OCI-LY7 (cell line): ENCODE data around the gene PAX7.

Source experiments
- EZH2phosphoT487 ChIP-seq: fragments of 200-600 bp; sonication (generic); IDR thresholded peaks from 2 replicates; pipeline ENCODE4 v1.6.1; 2018; ENCODE audit warnings: low read depth, borderline replicate concordance, mild to moderate bottlenecking, mixed run types, antibody characterized with exemption, low read length, moderate library complexity, mixed read lengths
- TF ChIP-seq, protein P1 (sequence below): fragments of 200-600 bp; sonication (generic); conservative IDR thresholded peaks from 2 replicates; pipeline ENCODE4 v1.5.1; 2014; ENCODE audit warnings: mild to moderate bottlenecking, antibody characterized with exemption, low read length, moderate library complexity, mixed read lengths

DNA sequence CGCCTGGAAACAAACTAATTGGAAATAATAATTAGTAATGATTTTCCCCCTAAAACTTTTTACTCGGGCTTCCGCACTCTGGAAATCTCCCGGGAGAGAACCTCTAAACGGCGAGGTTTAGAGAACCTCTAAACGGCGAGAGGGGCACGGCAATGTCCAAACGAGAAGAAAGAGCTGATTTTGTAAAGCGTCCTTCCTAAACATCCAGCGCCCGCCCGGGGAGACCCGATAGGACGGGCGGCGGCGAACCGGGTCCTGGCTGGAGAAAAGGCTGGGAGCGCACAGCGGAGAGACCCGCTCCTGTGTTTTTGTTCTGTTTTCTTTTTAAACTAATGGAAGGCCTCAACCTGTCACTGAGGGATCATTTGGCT, 1.6 kb downstream of the PAX7 start:
- TF ChIP-seq, protein P1, sequence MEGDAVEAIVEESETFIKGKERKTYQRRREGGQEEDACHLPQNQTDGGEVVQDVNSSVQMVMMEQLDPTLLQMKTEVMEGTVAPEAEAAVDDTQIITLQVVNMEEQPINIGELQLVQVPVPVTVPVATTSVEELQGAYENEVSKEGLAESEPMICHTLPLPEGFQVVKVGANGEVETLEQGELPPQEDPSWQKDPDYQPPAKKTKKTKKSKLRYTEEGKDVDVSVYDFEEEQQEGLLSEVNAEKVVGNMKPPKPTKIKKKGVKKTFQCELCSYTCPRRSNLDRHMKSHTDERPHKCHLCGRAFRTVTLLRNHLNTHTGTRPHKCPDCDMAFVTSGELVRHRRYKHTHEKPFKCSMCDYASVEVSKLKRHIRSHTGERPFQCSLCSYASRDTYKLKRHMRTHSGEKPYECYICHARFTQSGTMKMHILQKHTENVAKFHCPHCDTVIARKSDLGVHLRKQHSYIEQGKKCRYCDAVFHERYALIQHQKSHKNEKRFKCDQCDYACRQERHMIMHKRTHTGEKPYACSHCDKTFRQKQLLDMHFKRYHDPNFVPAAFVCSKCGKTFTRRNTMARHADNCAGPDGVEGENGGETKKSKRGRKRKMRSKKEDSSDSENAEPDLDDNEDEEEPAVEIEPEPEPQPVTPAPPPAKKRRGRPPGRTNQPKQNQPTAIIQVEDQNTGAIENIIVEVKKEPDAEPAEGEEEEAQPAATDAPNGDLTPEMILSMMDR: no peak
- no peak for TF ChIP-seq EZH2phosphoT487
